ENCODE data around the gene SLC16A5.
"Not testable (repeated sequence)": the region's sequence is repeated elsewhere in the genome, so short reads cannot be mapped to it uniquely, and the experiment has no call there.

SLC16A5 gene, protein sequence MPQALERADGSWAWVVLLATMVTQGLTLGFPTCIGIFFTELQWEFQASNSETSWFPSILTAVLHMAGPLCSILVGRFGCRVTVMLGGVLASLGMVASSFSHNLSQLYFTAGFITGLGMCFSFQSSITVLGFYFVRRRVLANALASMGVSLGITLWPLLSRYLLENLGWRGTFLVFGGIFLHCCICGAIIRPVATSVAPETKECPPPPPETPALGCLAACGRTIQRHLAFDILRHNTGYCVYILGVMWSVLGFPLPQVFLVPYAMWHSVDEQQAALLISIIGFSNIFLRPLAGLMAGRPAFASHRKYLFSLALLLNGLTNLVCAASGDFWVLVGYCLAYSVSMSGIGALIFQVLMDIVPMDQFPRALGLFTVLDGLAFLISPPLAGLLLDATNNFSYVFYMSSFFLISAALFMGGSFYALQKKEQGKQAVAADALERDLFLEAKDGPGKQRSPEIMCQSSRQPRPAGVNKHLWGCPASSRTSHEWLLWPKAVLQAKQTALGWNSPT

DNA sequence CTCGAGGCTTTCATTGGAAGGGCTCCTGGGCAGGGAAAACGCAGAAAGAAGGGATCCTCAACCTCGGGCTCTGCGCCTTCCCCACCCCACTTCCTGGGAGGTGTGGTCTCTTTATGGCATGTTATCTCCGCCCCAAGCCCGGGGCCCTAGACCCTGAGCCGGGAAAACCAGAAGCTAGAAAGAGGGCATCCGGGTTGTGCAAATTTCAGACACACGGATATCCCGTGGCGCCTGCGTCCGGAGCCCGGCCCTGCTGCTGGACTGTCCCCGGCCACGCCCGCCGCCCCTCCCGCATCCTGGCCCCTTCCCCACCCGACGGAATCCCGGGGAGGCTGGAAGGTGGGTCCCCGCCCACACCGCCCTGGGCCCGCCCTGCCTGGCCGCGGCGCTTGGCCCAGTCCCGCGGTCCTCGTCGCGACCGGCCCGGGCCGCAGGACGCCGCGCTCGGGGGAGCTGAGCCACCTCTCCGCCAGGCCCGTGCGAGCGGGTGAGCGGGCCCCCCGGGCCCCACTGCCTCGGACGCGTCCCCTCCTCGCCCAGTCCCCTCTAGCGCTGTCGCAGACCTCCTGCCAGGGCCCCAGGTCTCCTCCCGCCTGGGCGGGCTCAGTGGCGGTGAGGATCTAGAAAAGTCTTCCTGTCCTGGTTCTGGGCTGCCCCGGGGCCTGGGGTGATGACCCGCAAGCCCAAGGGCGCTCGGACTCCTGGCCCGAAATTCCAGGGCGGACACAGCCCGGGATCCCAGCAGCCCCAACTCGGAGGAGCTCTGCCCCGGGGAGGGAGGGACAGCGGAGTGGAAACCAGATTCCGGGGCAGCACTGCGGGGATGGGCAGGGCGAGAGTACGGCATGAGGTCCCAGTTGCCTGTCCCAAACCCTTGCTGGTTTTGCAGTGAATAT lies at the start of gene SLC16A5:
TSS of gene SLC16A5 (plus strand) at position 397 of the 896 bp plus-strand sequence. CDS start 5,683 bp downstream, outside the sequence.
- peak; percentile 63 for DNase-seq

DNA sequence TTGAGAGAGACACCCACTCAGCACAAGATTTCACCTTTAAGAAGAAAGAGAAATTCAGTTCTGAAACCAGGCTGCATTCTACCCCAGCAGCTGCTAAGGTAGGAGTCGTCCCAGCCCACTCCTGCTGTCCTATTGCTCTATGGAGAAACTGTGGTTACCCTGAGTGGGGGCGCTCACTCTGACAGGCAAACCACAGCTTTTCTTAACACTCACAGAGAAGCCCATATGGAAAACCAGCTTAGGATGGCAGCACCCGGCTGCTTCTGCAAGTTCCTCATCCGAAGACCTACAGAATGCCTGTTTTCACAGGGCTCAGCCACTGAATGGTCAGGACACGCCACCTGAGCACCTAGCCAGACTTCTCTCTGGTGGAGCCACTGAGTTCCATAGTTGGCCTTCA lies 48.5 kb upstream of the SLC16A5 start:
- DNase-seq: no peak

DNA sequence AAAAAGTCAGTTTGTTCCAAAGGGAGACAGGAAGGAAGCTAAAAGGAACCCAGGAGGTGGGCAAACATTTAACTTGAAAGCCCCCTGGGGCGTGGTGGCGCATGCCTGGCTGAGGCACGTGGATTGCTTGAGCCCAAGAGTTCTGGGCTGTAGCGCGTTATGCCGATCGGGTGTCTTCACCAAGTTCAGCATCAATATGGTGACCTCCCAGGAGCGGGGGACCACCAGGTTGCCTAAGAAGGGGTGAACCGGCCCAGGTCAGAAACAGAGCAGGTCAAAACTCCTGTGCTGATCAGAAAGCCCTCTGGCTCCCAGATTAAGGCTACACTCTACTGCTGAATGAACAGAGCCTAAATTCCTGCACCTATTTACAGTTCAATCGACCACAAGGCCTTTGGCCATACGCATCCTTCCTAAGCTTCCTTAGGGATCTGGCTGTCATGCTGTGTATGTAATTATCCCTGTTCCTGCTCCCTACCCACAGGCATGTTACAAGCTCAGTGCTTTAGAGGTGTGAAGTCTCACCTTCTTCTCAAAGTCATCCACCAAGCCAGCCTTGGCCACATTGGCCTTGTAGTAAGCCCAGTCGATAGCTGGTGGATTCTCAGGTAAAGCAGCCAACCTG lies 46.0 kb upstream of the SLC16A5 start:
- DNase-seq: no peak

- DNase-seq: not testable (repeated sequence)
These were observed 44.0 kb upstream of the SLC16A5 start for GRCh38 chr17:75043789-75044188.

DNA sequence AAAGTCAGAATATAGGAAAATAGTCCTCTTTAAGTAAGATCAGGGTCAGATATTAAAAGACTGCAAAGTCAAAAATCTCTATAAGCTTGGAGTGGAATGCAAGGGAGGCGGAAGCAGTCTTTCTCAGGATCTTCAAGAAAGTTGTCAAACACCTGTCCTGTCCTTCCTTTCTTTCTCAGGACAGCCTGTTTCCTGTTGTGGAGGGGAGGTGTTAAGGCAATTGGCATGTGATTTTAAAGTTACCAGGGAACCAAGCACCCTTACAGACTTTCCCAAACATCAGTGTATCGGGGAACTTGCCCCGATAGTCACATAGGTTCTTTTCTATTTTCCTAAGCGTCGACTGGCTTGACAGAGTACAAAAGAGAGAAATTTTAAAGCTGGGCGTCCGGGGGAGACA lies 43.0 kb upstream of the SLC16A5 start:
- no peak for DNase-seq

GRCh38 chr17:75045946-75046406 lies 41.8 kb upstream of the SLC16A5 start:
- DNase-seq: not testable (repeated sequence)

- DNase-seq: peak; percentile 87
These were observed 41.1 kb upstream of the SLC16A5 start, which contains the start of the genes ATP5PD and KCTD2 for GRCh38 chr17:75046407-75047289. Gene ATP5PD, minus strand, starts transcription at chr17:75046969. Its CDS starts 4,319 bp downstream, at chr17:75042650. Gene KCTD2, plus strand, starts transcription at chr17:75047225. Its CDS starts 26 bp downstream, at chr17:75047251.

DNA sequence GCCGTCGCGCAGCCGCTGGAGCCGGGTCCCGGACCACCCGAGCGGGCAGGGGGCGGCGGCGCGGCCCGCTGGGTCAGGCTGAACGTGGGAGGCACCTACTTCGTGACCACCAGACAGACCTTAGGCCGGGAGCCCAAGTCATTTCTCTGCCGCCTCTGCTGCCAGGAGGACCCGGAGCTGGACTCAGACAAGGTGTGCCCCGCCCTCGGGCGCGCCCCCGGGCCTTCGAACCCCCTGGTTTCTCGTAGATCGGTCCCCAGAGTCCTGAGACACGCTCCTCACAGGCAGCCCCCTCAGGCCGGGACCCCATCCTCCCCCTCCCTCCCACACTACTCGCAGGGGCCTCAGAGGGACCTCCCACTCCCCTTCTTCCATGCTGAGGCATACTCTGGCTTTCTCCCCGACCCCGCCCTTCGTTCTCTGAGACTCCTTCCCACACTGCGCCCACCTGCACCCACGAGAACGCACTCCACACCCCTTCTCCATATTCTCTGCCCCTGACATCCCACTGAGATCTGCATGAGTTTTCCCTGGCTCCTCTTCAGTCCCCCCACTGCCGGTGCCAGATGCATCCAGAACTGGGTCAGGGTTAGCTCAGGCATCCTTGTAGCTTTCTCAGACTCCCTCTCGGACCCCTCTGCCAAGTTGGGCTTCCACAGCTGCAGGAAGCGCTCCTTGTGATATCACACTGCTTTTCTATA lies 40.2 kb upstream of the SLC16A5 start:
- peak; percentile 12 for DNase-seq

- DNase-seq: no peak
These were observed 39.4 kb upstream of the SLC16A5 start for GRCh38 chr17:75048249-75048878.

DNA sequence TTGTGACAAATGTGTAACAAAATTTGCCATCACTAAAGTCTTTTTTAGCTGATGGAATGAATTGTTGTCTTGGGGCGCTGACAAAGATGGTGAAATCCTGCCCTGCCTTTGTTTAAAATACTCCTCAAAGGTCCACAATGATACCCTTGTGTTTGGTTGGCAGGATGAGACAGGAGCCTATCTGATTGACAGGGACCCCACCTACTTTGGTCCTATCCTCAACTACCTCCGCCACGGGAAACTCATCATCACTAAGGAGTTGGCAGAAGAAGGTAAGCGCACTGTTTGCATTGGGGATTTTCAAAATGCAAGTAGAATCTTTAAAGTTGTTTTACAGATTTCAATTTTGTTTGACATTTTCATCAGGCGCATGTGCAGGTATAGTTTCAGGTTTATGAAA lies 38.7 kb upstream of the SLC16A5 start:
- no peak for DNase-seq

- DNase-seq: no peak
These were observed 38.0 kb upstream of the SLC16A5 start for GRCh38 chr17:75049706-75050105.

DNA sequence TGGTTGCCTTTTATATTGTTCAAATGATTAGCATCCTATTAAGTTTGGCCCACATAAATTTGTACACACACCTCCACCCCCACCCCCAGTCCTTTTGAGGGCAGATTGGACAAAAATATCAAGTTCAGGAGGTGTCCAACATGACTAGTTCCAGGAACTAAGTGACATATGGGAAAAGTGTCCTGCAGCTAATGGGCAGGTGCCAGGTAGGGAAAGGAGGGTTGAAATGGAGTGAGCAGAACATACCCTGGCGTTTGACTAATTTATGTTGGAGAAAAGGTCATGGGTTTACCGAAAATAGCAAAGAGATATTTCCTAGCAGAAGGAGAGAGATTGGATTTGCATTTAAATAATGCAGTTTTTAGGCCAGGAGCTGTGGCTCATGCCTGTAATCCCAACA lies 35.8 kb upstream of the SLC16A5 start:
- DNase-seq: no peak

GRCh38 chr17:75059369-75060345 lies 28.1 kb upstream of the SLC16A5 start:
- DNase-seq: peak; percentile 16

DNA sequence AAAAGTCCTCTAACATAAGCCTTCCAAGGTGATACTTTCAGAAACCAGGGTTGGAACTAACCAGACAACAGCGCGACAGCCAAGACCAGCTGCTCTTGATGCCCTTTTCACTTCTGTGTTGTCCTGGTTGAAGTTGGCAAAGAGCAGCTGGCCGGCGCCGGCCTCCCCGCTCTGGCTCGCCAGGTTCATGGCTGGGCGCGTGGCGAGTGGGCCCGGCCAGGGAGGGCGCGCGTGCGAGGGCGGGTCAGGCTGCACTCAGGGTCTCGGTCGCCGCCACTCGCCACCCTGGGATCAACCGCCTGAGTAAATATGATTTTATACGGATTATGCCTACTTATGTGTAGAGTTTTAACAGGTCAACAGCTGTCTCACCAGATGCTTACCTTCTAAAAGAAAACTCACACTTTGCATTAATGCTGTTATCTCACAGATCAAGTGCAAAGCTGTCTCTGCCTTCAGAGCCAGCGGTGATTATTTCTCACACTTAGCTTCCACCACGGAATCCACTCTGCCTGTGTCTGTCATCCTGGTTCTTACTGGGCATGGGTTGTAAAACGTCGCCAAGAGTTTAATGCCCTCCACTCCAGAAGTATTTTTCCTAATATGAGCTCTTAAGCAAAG lies 27.2 kb upstream of the SLC16A5 start:
- DNase-seq: no peak

- DNase-seq: no peak
These were observed 26.7 kb upstream of the SLC16A5 start for GRCh38 chr17:75061055-75061438.

- DNase-seq: no peak
These were observed 26.1 kb upstream of the SLC16A5 start for GRCh38 chr17:75061618-75062017.

DNA sequence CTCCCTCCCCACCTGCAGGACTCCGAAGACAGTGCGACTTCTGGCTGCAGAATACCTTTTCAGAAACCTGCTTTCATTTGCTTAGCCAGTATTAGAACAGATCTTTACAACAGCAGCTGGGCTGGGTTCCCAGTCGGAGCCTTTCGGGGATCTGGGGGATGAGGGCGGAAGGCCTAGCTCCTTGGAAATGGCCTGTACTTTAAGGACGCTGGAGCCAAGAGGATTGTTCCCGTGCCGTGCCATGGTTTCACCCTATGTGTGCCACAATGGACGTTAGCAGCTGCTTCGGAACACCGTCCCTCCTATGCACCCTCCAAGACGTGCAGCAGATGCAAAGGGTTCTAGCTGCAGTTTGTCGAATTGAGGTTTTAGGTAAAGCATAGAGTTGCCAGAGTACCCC lies 24.6 kb upstream of the SLC16A5 start:
- DNase-seq: no peak

DNA sequence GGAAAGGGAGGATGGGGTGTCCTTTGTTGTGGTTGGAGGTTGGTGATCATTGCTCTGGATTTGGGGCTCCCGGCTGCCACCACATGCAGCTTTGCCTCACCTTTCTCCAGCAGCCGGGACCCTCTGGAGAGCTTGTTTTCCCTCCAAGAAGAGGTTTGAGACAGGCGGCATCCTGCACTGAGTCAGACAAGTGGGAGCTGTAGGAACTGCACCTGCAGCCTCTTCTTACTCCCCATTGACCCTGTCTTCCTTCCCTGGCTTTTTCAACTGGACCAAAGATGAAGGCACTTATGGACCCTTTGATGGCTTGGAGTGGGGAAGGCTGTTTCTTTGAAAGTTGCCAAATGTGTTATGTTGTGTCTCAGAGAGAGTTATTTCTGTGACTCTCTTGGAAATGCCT lies 24.1 kb upstream of the SLC16A5 start:
- DNase-seq: no peak

DNA sequence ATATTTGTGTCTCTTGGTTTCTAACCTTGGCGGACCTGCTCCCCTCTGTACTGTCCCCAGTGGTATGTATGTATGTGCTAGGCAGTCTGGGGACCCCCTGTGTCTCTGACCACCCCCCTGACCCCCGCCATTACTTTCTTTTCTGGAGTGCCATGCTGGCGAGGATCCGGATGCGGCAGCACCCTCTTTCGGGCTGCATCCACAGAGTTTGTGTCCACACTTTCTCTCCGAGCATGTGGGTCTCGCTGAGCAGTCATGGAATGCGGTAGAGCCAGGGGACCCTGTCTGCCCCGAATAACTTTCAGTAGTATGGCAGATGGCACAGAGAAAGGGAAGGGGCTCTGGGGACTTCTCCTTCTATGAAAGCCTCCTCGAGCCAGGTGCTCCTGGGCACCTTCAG lies 23.7 kb upstream of the SLC16A5 start:
- DNase-seq: no peak

Data from kidney glomerular epithelial cell (primary cell).